Endothelial cell (in vitro differentiated cells): Measurements from ENCODE around the gene CD28. TPM values are rescaled to one million over a fixed set of nuclear protein-coding genes. Genes with fewer than 3 reads are reported as not detected.

ENCODE experiments used
- DNase-seq: peaks from one replicate; pipeline ENCODE4 v3.0.0; 2021; ENCODE audit warnings: low spot score
- H3K27ac Mint-ChIP-seq: one replicate; pipeline ENCODE4 v1.8.0; 2021; ENCODE audit warnings: mixed read lengths, inconsistent platforms; ENCODE audit not compliant: unreplicated experiment
- H3K27me3 Mint-ChIP-seq: one replicate; pipeline ENCODE4 v1.8.0; 2021; ENCODE audit warnings: mild to moderate bottlenecking, moderate library complexity, mixed read lengths, inconsistent platforms; ENCODE audit not compliant: unreplicated experiment
- H3K36me3 Mint-ChIP-seq: one replicate; pipeline ENCODE4 v1.8.0; 2021; ENCODE audit warnings: mild to moderate bottlenecking, low read depth, mixed read lengths, inconsistent platforms; ENCODE audit not compliant: unreplicated experiment
- H3K4me1 Mint-ChIP-seq: one replicate; pipeline ENCODE4 v1.8.0; 2021; ENCODE audit warnings: mild to moderate bottlenecking, mixed read lengths, inconsistent platforms; ENCODE audit not compliant: unreplicated experiment
- H3K4me3 Mint-ChIP-seq: one replicate; pipeline ENCODE4 v1.8.0; 2021; ENCODE audit warnings: mild to moderate bottlenecking, mixed read lengths, inconsistent platforms; ENCODE audit not compliant: unreplicated experiment
- H3K9me3 Mint-ChIP-seq: one replicate; pipeline ENCODE4 v1.8.0; 2021; ENCODE audit warnings: mixed read lengths, inconsistent platforms; ENCODE audit not compliant: unreplicated experiment
- CTCF ChIP-seq: fragments of 200-600 bp; sonication (generic); IDR thresholded peaks from one replicate; pipeline ENCODE4 v1.5.0; 2021; ENCODE audit warnings: antibody characterized with exemption; ENCODE audit not compliant: unreplicated experiment
- total RNA-seq: library from RNA; stranded (reverse); fragmentation: NEBNext Ultra II Directional; extraction: Animal tissue kit (Norgen Biotek cat#: 25700); gene quantifications from one replicate; pipeline ENCODE4 v1.2.1, GENCODE V29; 2021; ENCODE audit not compliant: unreplicated experiment

Gene CD28
- total RNA-seq, 1 donor from 2014 or later, result not detected

- no peaks in the 10 kb centered on the region for H3K27me3 Mint-ChIP-seq
- no peaks in the 10 kb centered on the region for H3K9me3 Mint-ChIP-seq
- no peaks in the 10 kb centered on the region for H3K36me3 Mint-ChIP-seq
- H3K4me1 Mint-ChIP-seq, result peaks cover 4% of the 10 kb centered on the region
- DNase-seq, result no peak
- no peak for TF ChIP-seq CTCF
- H3K4me3 Mint-ChIP-seq, result no peak overlapping the region
- H3K27ac Mint-ChIP-seq, result no peak overlapping the region
These were observed 34.6 kb upstream of the CD28 start for GRCh38 chr2:203671876-203672275.

GRCh38 chr2:203672856-203673255 is 33.6 kb upstream of the CD28 start:
- no peak overlapping the region for H3K27ac Mint-ChIP-seq
- H3K27me3 Mint-ChIP-seq, result no peaks in the 10 kb centered on the region
- H3K9me3 Mint-ChIP-seq, result no peaks in the 10 kb centered on the region

GRCh38 chr2:203673933-203674332 is 32.5 kb upstream of the CD28 start:
- no peak for TF ChIP-seq CTCF
- no peak overlapping the region for H3K4me3 Mint-ChIP-seq
- no peak for DNase-seq
- no peaks in the 10 kb centered on the region for H3K27me3 Mint-ChIP-seq
- H3K4me1 Mint-ChIP-seq, result peaks cover 4% of the 10 kb centered on the region
- H3K9me3 Mint-ChIP-seq, result no peaks in the 10 kb centered on the region
- no peaks in the 10 kb centered on the region for H3K36me3 Mint-ChIP-seq
- H3K27ac Mint-ChIP-seq, result no peak overlapping the region

More at GRCh38 chr2:203672856-203673255, 33.6 kb upstream of the CD28 start:
- no peaks in the 10 kb centered on the region for H3K36me3 Mint-ChIP-seq
- H3K4me1 Mint-ChIP-seq, result peaks cover 4% of the 10 kb centered on the region
- no peak for DNase-seq
- TF ChIP-seq CTCF, result no peak
- no peak overlapping the region for H3K4me3 Mint-ChIP-seq

GRCh38 chr2:203675086-203675485 is 31.4 kb upstream of the CD28 start:
- peaks cover 4% of the 10 kb centered on the region for H3K4me1 Mint-ChIP-seq
- no peak for TF ChIP-seq CTCF
- H3K36me3 Mint-ChIP-seq, result no peaks in the 10 kb centered on the region
- H3K4me3 Mint-ChIP-seq, result no peak overlapping the region
- H3K27me3 Mint-ChIP-seq, result no peaks in the 10 kb centered on the region
- no peak for DNase-seq
- H3K27ac Mint-ChIP-seq, result no peak overlapping the region
- no peaks in the 10 kb centered on the region for H3K9me3 Mint-ChIP-seq

- Mint-ChIP-seq H3K4me3 (no peak overlapping the region), H3K9me3 (no peaks in the 10 kb centered on the region), H3K27ac (no peak overlapping the region), H3K4me1 (peaks cover 20% of the 10 kb centered on the region), H3K36me3 (no peaks in the 10 kb centered on the region), H3K27me3 (no peaks in the 10 kb centered on the region)
- no peak for TF ChIP-seq CTCF
- no peak for DNase-seq
These were observed 27.5 kb upstream of the CD28 start for GRCh38 chr2:203678971-203679370.
